Neural crest cell (in vitro differentiated cells): ENCODE data around the gene GAPVD1. TPM values are rescaled to one million over a fixed set of nuclear protein-coding genes. Genes with fewer than 3 reads are reported as not detected.

Experiments
- DNase-seq: peaks from one replicate; pipeline ENCODE4 v3.0.0; 2021; ENCODE audit warnings: low read depth, mixed read lengths, low spot score
- H3K27ac Mint-ChIP-seq: one replicate; pipeline ENCODE4 v1.8.0; 2021; ENCODE audit warnings: mild to moderate bottlenecking, mixed read lengths; ENCODE audit not compliant: unreplicated experiment
- H3K27me3 Mint-ChIP-seq: 2 replicates; pipeline ENCODE4 v1.8.0; 2021; ENCODE audit warnings: low read depth, mild to moderate bottlenecking, mixed read lengths
- H3K36me3 Mint-ChIP-seq: 2 replicates; pipeline ENCODE4 v1.8.0; 2021; ENCODE audit warnings: low read depth, mild to moderate bottlenecking, mixed read lengths
- H3K4me1 Mint-ChIP-seq: 2 replicates; pipeline ENCODE4 v1.8.0; 2021; ENCODE audit warnings: mixed read lengths
- H3K4me3 Mint-ChIP-seq: one replicate; pipeline ENCODE4 v1.8.0; 2021; ENCODE audit warnings: mild to moderate bottlenecking, mixed read lengths
- H3K9me3 Mint-ChIP-seq: 2 replicates; pipeline ENCODE4 v1.8.0; 2021; ENCODE audit warnings: mixed read lengths
- CTCF ChIP-seq: fragments of 200-600 bp; sonication (generic); conservative IDR thresholded peaks from 2 replicates; pipeline ENCODE4 v1.5.0; 2021; ENCODE audit warnings: antibody characterized with exemption, mild to moderate bottlenecking
- total RNA-seq: library from RNA; stranded (reverse); gene quantifications from 2 replicates; pipeline ENCODE4 v1.2.1, GENCODE V29; 2021

GAPVD1 gene
- total RNA-seq, 1 donor from 2014 or later, result 41.3 TPM

GRCh38 chr9:125323615-125324014 lies 62.0 kb downstream of the GAPVD1 start:
- no peaks in the 10 kb centered on the region for H3K9me3 Mint-ChIP-seq
- H3K4me3 Mint-ChIP-seq, result no peak overlapping the region
- DNase-seq, result no peak
- peaks cover 14% of the 10 kb centered on the region for H3K36me3 Mint-ChIP-seq
- no peaks in the 10 kb centered on the region for H3K27me3 Mint-ChIP-seq
- H3K27ac Mint-ChIP-seq, result no peak overlapping the region
- no peaks in the 10 kb centered on the region for H3K4me1 Mint-ChIP-seq
- no peak for TF ChIP-seq CTCF

GRCh38 chr9:125325826-125326225 lies 64.2 kb downstream of the GAPVD1 start:
- H3K4me1 Mint-ChIP-seq, result no peaks in the 10 kb centered on the region
- no peak for TF ChIP-seq CTCF
- H3K27me3 Mint-ChIP-seq, result no peaks in the 10 kb centered on the region
- no peaks in the 10 kb centered on the region for H3K9me3 Mint-ChIP-seq
- no peak overlapping the region for H3K4me3 Mint-ChIP-seq
- H3K27ac Mint-ChIP-seq, result no peak overlapping the region
- no peak for DNase-seq
- H3K36me3 Mint-ChIP-seq, result peaks cover 18% of the 10 kb centered on the region

- H3K4me3 Mint-ChIP-seq, result no peak overlapping the region
- H3K4me1 Mint-ChIP-seq, result no peaks in the 10 kb centered on the region
- H3K9me3 Mint-ChIP-seq, result no peaks in the 10 kb centered on the region
- TF ChIP-seq CTCF, result no peak
- no peak overlapping the region for H3K27ac Mint-ChIP-seq
- H3K27me3 Mint-ChIP-seq, result no peaks in the 10 kb centered on the region
- no peak for DNase-seq
- H3K36me3 Mint-ChIP-seq, result peaks cover 24% of the 10 kb centered on the region
Measured at GRCh38 chr9:125329978-125330377, 68.4 kb downstream of the GAPVD1 start.

GRCh38 chr9:125330587-125330986 lies 69.0 kb downstream of the GAPVD1 start:
- Mint-ChIP-seq H3K4me1 (no peaks in the 10 kb centered on the region), H3K9me3 (no peaks in the 10 kb centered on the region), H3K36me3 (peaks cover 24% of the 10 kb centered on the region), H3K27ac (no peak overlapping the region), H3K27me3 (no peaks in the 10 kb centered on the region), H3K4me3 (no peak overlapping the region)
- no peak for TF ChIP-seq CTCF
- DNase-seq, result no peak

GRCh38 chr9:125332527-125332926 lies 70.9 kb downstream of the GAPVD1 start:
- Mint-ChIP-seq H3K27me3 (no peaks in the 10 kb centered on the region), H3K4me1 (no peaks in the 10 kb centered on the region), H3K9me3 (no peaks in the 10 kb centered on the region), H3K27ac (no peak overlapping the region), H3K4me3 (no peak overlapping the region), H3K36me3 (peaks cover 24% of the 10 kb centered on the region)
- TF ChIP-seq CTCF, result no peak
- no peak for DNase-seq

GRCh38 chr9:125337236-125337635 lies 75.6 kb downstream of the GAPVD1 start:
- TF ChIP-seq CTCF, result no peak
- no peaks in the 10 kb centered on the region for H3K9me3 Mint-ChIP-seq
- no peaks in the 10 kb centered on the region for H3K27me3 Mint-ChIP-seq
- no peaks in the 10 kb centered on the region for H3K4me1 Mint-ChIP-seq
- no peak overlapping the region for H3K27ac Mint-ChIP-seq
- no peak for DNase-seq
- H3K4me3 Mint-ChIP-seq, result no peak overlapping the region
- H3K36me3 Mint-ChIP-seq, result peaks cover 13% of the 10 kb centered on the region
